GM10266 (cell line): ENCODE results near the gene LPCAT1.
"Not testable (repeated sequence)": the region's sequence is repeated elsewhere in the genome, so short reads cannot be mapped to it uniquely, and the experiment has no call there.

ENCODE experiments used
- DNase-seq: peaks from one replicate; pipeline ENCODE4 v3.0.0; 2012; ENCODE audit errors: extremely low spot score
- TF ChIP-seq, protein P1 (sequence below): IDR thresholded peaks from 2 replicates; pipeline ENCODE4 v1.5.1; 2012; ENCODE audit warnings: mild to moderate bottlenecking, low read depth; ENCODE audit not compliant: control insufficient read depth, insufficient read depth; ENCODE audit errors: missing control alignments

LPCAT1 gene

DNA sequence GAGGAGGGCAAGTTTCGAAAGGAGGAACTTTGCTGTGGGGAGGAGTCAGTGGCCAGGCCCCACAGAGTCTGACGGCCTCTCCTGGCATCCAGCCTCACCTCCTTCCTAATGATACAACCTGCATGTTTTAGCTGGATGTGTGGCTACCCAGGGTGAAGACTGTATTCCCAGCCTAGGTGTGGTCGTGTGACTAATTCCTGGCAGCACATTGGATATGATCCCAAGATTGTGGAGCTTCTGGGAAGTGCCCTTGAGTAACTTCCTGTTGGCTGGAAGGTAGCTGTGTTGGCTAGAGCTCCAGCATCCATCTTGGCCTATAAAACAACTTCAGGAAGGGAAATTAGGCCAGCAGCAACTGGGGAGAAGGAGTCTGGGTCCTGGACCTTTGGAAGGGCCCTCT is 19.0 kb upstream of the LPCAT1 start:
- no peak for DNase-seq
- TF ChIP-seq, protein P1, sequence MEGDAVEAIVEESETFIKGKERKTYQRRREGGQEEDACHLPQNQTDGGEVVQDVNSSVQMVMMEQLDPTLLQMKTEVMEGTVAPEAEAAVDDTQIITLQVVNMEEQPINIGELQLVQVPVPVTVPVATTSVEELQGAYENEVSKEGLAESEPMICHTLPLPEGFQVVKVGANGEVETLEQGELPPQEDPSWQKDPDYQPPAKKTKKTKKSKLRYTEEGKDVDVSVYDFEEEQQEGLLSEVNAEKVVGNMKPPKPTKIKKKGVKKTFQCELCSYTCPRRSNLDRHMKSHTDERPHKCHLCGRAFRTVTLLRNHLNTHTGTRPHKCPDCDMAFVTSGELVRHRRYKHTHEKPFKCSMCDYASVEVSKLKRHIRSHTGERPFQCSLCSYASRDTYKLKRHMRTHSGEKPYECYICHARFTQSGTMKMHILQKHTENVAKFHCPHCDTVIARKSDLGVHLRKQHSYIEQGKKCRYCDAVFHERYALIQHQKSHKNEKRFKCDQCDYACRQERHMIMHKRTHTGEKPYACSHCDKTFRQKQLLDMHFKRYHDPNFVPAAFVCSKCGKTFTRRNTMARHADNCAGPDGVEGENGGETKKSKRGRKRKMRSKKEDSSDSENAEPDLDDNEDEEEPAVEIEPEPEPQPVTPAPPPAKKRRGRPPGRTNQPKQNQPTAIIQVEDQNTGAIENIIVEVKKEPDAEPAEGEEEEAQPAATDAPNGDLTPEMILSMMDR: no peak

DNA sequence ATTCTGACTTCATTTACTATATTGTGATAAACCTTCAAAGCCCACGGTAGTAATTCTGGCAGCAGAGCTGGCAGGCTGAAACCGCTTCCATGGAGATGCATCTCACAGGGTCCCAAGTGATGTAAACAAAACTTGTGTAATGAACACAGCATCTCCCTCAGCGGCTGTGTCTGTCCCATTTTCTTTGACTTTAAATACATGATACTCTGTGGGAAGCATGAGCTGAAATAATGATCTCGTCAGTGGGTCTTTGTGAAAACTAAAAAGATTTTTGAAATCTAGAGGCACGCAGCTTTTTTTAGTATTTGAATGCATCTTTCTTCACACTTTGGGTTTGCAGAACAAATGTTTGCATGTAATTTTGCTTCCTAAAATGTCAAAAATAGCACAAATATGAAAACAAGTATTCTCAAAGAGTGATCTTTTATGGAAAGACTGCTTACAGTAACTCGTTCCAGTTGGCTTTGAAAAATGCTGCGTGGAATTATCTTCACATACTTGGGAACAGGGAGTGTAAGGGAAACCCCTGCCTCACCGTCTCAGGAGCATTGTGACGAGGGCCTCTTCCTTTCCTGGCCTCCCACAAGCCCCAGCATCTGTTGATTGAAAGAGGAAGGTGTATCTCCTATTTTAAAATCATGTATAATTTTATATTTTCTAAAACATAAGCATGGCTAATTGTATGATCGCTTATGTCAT is 18.1 kb upstream of the LPCAT1 start:
- TF ChIP-seq, protein P1: no peak
- no peak for DNase-seq

DNA sequence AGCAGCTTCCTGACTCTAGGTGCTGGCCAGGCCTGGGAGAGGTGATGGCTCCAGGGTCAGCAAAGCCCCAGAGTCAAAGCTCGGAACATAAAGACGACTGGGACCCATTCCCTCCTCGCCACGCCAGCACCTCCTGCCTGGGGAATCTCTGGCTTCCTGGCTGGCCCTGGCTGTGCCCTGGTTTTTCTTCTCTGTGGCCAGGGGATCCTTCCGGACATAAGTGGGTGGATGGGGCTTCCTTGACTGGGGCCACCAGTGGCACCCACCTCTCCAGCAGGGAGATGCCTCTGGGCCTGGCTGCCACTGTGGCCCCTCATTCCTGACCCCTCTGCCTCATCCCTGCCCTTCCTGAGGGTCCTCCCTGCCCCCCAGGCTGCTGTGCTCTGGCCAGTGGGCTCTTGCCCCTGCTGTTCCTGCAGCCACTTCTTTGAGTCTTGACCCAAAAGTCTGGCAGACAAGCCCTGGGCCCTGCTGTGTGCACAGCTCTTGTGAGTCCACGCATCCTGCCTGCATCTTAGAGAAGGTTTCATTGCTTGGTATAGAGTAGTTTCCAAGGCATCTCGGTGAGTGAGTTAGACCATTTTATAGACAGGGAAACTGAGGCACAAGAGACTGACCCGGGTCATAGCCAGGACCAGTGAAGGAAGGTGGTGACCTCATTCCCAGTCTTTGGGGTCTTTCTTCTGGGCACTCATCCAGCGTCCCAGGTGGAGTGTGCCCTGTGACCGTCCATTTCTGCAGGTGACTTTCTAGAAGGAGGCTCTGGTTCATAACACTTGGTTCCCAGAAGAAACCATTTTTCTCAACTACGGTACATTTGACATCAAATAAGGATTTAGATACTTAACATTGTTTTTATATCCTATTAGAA is 17.3 kb upstream of the LPCAT1 start:
- TF ChIP-seq, protein P1: no peak
- DNase-seq: no peak

DNA sequence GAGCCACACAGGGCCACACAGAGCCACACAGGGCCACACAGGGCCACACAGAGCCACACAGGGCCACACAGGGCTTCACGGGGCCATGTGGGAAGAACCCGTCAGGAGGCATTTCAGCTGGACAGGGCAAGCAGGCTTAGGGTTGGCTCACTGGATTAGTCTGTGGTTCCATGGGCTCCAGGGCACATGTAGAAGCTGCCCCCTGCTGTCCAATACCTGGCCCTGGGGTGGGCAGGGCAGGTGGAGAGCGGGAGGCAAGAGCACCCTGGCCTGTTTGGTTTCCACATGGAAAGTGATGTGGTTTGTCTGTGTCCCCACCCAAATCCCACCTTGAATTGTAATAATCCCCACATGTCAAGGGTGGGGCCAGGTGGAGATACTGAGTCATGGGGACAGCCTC is 16.4 kb upstream of the LPCAT1 start:
- TF ChIP-seq, protein P1: peak; percentile 54
- DNase-seq: no peak

DNA sequence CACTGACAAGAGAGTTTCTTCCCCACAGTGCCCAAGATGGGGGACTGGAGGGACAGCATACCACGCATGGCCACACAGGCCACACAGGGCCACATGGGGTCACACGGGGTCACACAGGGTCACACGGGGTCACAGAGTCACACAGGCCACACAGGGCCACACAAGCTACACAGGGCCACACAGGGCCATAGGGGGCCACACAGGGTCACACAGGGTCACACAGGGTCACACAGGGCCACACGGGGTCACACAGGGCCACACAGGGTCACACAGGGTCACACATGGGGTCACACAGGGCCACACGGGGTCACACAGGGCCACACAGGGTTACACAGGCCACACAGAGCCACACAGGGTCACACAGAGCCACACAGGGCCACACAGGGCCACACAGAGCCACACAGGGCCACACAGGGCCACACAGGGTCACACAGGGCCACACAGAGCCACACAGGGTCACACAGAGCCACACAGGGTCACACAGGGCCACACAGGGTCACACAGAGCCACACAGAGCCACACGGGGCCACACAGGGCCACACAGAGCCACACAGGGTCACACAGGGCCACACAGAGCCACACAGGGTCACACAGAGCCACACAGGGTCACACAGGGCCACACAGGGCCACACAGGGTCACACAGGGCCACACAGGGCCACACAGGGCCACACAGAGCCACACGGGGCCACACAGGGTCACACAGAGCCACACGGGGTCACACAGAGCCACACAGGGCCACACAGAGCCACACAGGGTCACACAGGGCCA is 15.8 kb upstream of the LPCAT1 start:
- DNase-seq: not testable (repeated sequence)

DNA sequence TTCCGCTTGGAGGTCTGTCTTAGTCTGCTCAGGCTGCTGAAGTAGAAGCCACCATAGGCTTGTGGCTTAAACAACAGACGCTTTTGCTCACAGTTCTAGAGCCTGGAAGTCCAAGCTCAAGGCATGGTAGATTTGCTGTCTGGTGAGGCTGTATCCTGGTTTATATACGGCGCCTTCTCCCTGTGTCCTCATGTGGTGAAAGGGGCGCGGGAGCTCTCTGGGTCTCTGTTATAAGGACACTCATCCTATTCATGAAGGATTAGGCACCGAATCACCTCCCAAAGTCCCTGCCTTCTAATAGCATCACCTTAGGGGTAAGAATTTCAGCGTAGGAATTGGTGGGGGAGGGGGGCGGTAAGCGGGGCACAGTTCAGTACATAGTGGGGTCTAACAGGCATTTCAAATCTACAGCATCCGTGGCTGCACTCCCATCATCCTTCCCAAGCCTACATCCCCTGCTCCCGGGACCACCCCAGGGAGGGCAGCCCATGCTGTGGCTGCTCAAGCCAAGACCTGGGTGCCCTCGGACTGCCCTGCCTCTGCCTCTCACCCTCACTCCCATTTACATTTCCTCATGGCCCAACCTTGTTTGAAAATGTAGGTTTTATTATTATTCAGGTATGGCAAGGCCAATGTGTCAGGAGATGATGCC is 15.1 kb upstream of the LPCAT1 start:
- DNase-seq: no peak
- TF ChIP-seq, protein P1: no peak

DNA sequence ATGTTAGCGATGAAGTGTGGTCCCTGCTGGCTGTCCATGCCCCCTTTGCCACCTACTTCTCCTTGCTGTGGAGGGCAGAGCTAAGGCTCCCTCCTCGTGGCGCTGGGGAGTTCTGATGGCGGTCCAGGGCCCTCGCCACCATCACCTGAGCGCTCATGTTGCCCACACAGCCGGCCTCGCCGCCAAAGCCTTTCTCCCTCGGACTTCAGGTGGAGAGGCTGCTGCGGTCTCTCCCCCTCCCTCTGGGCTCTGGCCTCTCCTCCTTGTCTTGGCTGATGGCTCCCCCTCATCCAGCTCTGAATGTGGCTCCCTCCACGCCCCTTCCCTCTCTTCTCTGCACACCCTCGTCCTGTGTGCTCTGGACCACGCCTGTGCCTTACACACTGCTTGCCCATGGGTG is 14.5 kb upstream of the LPCAT1 start:
- TF ChIP-seq, protein P1: no peak
- no peak for DNase-seq
